HS-27A (cell line): ENCODE measurements around the gene MBTPS1.

Experiments
- DNase-seq: peaks from one replicate; pipeline ENCODE4 v3.0.0-alpha.2; 2012; ENCODE audit warnings: low read depth, missing footprints

MBTPS1 gene

GRCh38 chr16:84074721-84075120 lies 42.0 kb downstream of the MBTPS1 start:
- DNase-seq = no peak

GRCh38 chr16:84072014-84072413 lies 44.7 kb downstream of the MBTPS1 start:
- DNase-seq = no peak

GRCh38 chr16:84071121-84071520 lies 45.6 kb downstream of the MBTPS1 start:
- DNase-seq = no peak

- DNase-seq = no peak
These were observed 47.2 kb downstream of the MBTPS1 start for GRCh38 chr16:84069540-84069939.

- no peak for DNase-seq
These were observed 47.8 kb downstream of the MBTPS1 start for GRCh38 chr16:84068783-84069462.

- DNase-seq = no peak
These were observed 48.7 kb downstream of the MBTPS1 start for GRCh38 chr16:84068041-84068440.

GRCh38 chr16:84067640-84068039 lies 49.1 kb downstream of the MBTPS1 start:
- no peak for DNase-seq

- no peak for DNase-seq
These were observed 51.1 kb downstream of the MBTPS1 start for GRCh38 chr16:84065536-84066132.

GRCh38 chr16:84063980-84064379 lies 52.8 kb downstream of the MBTPS1 start:
- DNase-seq = no peak

GRCh38 chr16:84062734-84063640 lies 53.8 kb downstream of the MBTPS1 start:
- DNase-seq = peak; percentile 38

- no peak for DNase-seq
These were observed 55.4 kb downstream of the MBTPS1 start for GRCh38 chr16:84061236-84061819.

GRCh38 chr16:84059946-84060901 lies 56.5 kb downstream of the MBTPS1 start:
- no peak for DNase-seq

GRCh38 chr16:84059111-84059510 lies 57.6 kb downstream of the MBTPS1 start:
- no peak for DNase-seq

GRCh38 chr16:84058664-84059063 lies 58.1 kb downstream of the MBTPS1 start:
- no peak for DNase-seq

- DNase-seq = no peak
These were observed 58.5 kb downstream of the MBTPS1 start for GRCh38 chr16:84058211-84058610.

- no peak for DNase-seq
These were observed 59.8 kb downstream of the MBTPS1 start for GRCh38 chr16:84056933-84057332.

GRCh38 chr16:84055801-84056634 lies 60.7 kb downstream of the MBTPS1 start:
- no peak for DNase-seq

- DNase-seq = no peak
These were observed 61.4 kb downstream of the MBTPS1 start for GRCh38 chr16:84055366-84055765.

GRCh38 chr16:84054916-84055315 lies 61.8 kb downstream of the MBTPS1 start:
- DNase-seq = no peak

GRCh38 chr16:84054271-84054670 lies 62.5 kb downstream of the MBTPS1 start:
- DNase-seq = no peak
